Epithelial cell of esophagus (primary cell): ENCODE data around the gene NALCN.

ENCODE experiments used
- DNase-seq: peaks from one replicate; pipeline ENCODE4 v3.0.0; 2010; ENCODE audit warnings: low read depth
- H3K4me3 ChIP-seq: 2 replicates; pipeline ENCODE4 v1.5.1; 2011; ENCODE audit warnings: mild to moderate bottlenecking, low read length, control low read depth
- TF ChIP-seq, protein P1 (sequence below): IDR thresholded peaks from 2 replicates; pipeline ENCODE4 v1.5.1; 2011; ENCODE audit warnings: low read depth, mild to moderate bottlenecking, low read length, control low read depth, inconsistent platforms; ENCODE audit not compliant: insufficient read depth; ENCODE audit errors: missing control alignments

NALCN gene

DNA sequence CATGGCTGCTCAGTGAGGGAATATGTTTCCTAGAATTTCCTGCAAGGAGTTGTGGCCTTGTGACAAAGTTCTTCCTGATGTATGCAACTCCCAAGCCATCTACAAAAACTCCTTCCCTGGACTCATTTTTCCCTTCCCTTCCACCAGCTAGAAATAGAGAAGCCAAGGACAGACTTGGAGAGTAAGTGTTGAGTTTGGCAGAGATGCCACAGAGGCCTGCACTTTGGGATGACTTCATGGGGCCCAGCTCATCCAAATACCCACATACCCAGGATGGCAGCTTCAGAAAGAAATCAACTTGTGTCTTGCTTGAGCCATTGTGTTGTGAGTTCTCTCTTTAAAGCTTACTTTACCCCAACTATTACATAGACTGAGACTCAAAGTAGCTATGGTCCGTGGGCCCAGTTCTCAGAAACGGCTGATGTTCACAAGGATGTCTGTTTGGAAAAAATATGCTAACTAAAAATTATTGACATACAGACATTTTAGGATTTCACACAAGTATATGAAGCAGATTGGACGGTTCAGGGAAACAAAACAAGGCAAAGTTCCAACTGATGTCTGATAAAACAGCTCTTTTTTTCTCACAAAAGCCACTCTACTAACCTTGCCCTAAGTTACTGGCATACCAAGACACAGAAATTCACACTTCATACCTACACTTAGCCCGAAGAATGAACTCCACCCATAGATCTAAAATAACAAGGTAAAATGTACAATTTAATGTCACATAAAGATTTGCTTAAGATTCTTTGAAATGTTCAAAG is 107.9 kb downstream of the NALCN start:
- DNase-seq: no peak
- H3K4me3 ChIP-seq: no peak overlapping the region
- TF ChIP-seq, protein P1, sequence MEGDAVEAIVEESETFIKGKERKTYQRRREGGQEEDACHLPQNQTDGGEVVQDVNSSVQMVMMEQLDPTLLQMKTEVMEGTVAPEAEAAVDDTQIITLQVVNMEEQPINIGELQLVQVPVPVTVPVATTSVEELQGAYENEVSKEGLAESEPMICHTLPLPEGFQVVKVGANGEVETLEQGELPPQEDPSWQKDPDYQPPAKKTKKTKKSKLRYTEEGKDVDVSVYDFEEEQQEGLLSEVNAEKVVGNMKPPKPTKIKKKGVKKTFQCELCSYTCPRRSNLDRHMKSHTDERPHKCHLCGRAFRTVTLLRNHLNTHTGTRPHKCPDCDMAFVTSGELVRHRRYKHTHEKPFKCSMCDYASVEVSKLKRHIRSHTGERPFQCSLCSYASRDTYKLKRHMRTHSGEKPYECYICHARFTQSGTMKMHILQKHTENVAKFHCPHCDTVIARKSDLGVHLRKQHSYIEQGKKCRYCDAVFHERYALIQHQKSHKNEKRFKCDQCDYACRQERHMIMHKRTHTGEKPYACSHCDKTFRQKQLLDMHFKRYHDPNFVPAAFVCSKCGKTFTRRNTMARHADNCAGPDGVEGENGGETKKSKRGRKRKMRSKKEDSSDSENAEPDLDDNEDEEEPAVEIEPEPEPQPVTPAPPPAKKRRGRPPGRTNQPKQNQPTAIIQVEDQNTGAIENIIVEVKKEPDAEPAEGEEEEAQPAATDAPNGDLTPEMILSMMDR: no peak

DNA sequence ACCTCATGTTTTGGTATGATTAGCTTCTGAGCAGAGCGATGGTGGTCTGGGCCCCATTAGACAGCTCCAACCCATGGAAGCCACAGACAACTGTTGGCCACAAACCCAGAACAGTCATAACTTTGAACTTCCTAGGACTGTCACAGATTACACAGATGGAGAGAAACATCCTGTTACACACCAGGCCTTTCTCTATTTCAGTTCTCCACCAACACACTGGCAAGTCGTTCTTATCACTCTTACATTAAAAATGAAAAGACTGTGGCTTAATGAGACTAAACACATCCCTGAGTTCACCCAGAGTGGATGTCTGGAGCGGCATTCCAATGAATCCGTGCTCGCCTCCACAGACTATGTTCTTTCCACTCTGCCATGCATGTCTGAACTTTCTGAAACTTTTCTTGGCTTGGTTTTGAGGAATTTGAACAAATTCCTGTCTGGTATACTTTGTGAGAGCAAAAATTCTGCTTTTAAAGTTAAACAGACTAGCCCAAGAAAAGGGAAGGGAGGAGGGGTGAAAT is 109.1 kb downstream of the NALCN start:
- DNase-seq: no peak
- no peak overlapping the region for H3K4me3 ChIP-seq
- TF ChIP-seq, protein P1: no peak

DNA sequence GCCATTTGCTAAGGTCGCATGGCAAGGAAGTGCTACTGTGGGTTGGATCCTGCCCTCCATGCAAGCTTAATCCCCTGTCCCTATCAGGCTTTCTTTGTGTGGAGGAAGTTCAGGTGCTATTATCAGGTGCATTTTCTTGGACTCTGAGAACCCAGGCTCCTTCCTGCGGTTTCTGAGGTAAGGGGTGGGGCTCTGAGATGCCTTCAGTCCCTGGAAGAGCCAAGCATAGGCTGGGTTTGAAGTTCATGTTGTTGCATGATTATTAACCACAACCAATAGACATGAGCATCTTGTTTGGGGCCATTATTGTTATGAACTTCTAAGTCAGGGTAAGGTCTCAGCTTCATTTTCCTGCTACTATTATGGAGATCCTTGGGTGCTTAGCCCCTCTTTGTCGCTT is 109.5 kb downstream of the NALCN start:
- TF ChIP-seq, protein P1: no peak
- no peak for DNase-seq
- no peak overlapping the region for H3K4me3 ChIP-seq

DNA sequence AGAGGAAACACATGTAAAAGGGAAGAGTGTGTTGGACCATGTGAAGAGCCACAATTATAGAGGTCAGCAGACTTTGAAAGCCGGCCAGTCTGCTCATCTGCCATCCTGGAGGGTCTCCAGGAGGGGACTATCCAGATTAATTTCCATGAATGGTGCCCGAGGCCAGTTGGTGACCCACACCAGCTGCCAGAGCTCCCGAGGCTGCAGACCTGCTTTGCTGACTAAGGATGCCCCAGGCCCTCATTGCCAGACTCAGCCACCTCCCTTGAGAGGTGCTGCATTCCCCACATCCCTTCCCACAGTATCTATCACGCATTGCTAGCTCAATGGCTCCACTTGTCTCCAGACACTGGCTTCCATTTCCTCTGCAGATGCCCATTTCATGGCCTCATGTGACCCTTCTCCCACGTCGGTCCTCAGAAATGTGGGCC is 110.3 kb downstream of the NALCN start:
- no peak for DNase-seq
- TF ChIP-seq, protein P1: no peak

DNA sequence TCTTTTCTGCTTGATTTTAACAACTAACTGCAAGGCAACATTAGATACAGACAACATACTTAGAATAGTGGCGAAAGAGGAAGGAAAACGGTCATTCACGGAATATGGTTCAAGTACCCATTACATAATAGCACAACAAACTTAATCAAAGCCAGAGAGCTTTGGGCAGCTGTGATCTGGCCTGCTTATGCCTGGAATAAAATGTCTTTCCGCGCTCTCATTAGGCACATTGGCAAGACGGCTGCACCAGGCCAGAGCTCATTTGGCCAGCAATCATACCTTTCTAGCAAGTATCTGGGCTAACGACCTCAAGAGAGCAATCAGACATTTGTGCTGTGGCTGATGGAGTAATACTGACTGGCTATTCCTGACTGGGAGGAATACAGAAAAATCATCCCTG is 112.8 kb downstream of the NALCN start:
- no peak overlapping the region for H3K4me3 ChIP-seq
- TF ChIP-seq, protein P1: no peak
- no peak for DNase-seq

More for the DNA sequence above, 110.3 kb downstream of the NALCN start:
- no peak overlapping the region for H3K4me3 ChIP-seq

DNA sequence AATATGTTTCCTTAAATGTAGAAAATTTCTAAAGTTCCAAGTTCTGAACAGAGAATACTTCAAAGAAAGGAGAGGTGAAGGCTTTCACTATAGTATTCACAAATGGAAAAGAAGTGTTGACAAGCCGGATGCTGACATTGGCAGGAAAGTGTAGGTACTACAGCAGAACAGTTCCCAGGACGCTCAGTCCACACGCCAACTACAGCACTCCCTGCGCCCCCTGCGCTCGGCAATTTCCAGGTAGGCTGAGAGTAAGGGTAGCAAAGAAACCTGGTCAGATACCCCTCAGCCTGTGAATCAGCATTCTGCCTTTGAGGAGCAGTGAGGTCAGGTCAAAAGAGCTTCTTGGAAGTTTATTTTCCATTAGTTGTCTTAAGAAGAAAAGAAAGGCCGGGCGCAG is 115.3 kb downstream of the NALCN start:
- TF ChIP-seq, protein P1: no peak
- no peak for DNase-seq
- no peak overlapping the region for H3K4me3 ChIP-seq

DNA sequence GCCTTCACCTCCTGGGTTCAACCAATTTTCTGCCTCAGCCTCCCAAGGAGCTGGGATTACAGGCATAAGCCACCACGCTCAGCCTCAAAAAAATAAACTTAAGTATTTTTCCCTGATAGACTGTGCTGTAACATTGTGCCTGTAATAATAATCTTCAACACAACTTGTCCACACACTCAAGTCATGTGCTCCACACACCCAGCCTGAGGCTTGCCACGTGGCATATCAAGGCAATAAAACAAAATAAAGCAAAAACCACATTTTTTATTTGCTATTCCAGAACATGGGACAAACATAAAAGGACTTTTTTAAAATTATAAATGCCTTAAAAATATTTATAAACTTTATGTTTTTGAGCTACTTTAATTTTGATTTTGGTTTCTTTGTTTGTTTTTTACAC is 115.8 kb downstream of the NALCN start:
- TF ChIP-seq, protein P1: no peak
- no peak for DNase-seq
- no peak overlapping the region for H3K4me3 ChIP-seq
